ENCODE results near the gene ARHGEF4.

ARHGEF4 gene

GRCh38 chr2:130911482-130911881, 74.8 kb downstream of the ARHGEF4 start:
- no peak for TF ChIP-seq ZNF274 (IDR thresholded peaks at IDR 0.05; ENCODE audit: low read depth, low read length)

GRCh38 chr2:130911996-130912395, 75.3 kb downstream of the ARHGEF4 start:
- TF ChIP-seq ZNF274 (IDR thresholded peaks at IDR 0.05; ENCODE audit: low read depth, low read length), result no peak
- no peak overlapping the region for H3K4me3 ChIP-seq (ENCODE audit: low read length)

More at GRCh38 chr2:130911482-130911881, 74.8 kb downstream of the ARHGEF4 start:
- no peak overlapping the region for H3K4me3 ChIP-seq (ENCODE audit: low read length)

- no peak for TF ChIP-seq ZNF274 (IDR thresholded peaks at IDR 0.05; ENCODE audit: low read depth, low read length)
- H3K4me3 ChIP-seq (ENCODE audit: low read length), result no peak overlapping the region
These were observed 75.8 kb downstream of the ARHGEF4 start for GRCh38 chr2:130912471-130912870.

GRCh38 chr2:130913891-130914290, 77.2 kb downstream of the ARHGEF4 start:
- TF ChIP-seq ZNF274 (IDR thresholded peaks at IDR 0.05; ENCODE audit: low read depth, low read length), result no peak
- H3K4me3 ChIP-seq (ENCODE audit: low read length), result no peak overlapping the region

GRCh38 chr2:130915149-130915548, 78.4 kb downstream of the ARHGEF4 start:
- TF ChIP-seq ZNF274 (IDR thresholded peaks at IDR 0.05; ENCODE audit: low read depth, low read length), result no peak
- H3K4me3 ChIP-seq (ENCODE audit: low read length), result no peak overlapping the region

GRCh38 chr2:130915595-130916437, 79.1 kb downstream of the ARHGEF4 start:
- no peak overlapping the region for H3K4me3 ChIP-seq (ENCODE audit: low read length)
- TF ChIP-seq ZNF274 (IDR thresholded peaks at IDR 0.05; ENCODE audit: low read depth, low read length), result no peak

GRCh38 chr2:130916438-130916705, 79.7 kb downstream of the ARHGEF4 start:
- TF ChIP-seq ZNF274 (IDR thresholded peaks at IDR 0.05; ENCODE audit: low read depth, low read length), result no peak
- no peak overlapping the region for H3K4me3 ChIP-seq (ENCODE audit: low read length)

GRCh38 chr2:130917006-130917688, 80.4 kb downstream of the ARHGEF4 start:
- no peak for TF ChIP-seq ZNF274 (IDR thresholded peaks at IDR 0.05; ENCODE audit: low read depth, low read length)
- H3K4me3 ChIP-seq (ENCODE audit: low read length), result no peak overlapping the region

GRCh38 chr2:130918393-130918792, 81.7 kb downstream of the ARHGEF4 start:
- no peak overlapping the region for H3K4me3 ChIP-seq (ENCODE audit: low read length)
- TF ChIP-seq ZNF274 (IDR thresholded peaks at IDR 0.05; ENCODE audit: low read depth, low read length), result no peak

GRCh38 chr2:130920415-130921163, 83.9 kb downstream of the ARHGEF4 start:
- H3K4me3 ChIP-seq (ENCODE audit: low read length), result no peak overlapping the region
- no peak for TF ChIP-seq ZNF274 (IDR thresholded peaks at IDR 0.05; ENCODE audit: low read depth, low read length)

- TF ChIP-seq ZNF274 (IDR thresholded peaks at IDR 0.05; ENCODE audit: low read depth, low read length), result no peak
These were observed 84.4 kb downstream of the ARHGEF4 start for GRCh38 chr2:130921164-130921476.

GRCh38 chr2:130922417-130922816, 85.7 kb downstream of the ARHGEF4 start:
- H3K4me3 ChIP-seq (ENCODE audit: low read length), result no peak overlapping the region
- no peak for TF ChIP-seq ZNF274 (IDR thresholded peaks at IDR 0.05; ENCODE audit: low read depth, low read length)

More at GRCh38 chr2:130921164-130921476, 84.4 kb downstream of the ARHGEF4 start:
- no peak overlapping the region for H3K4me3 ChIP-seq (ENCODE audit: low read length)

GRCh38 chr2:130928385-130928784, 91.7 kb downstream of the ARHGEF4 start:
- no peak for TF ChIP-seq ZNF274 (IDR thresholded peaks at IDR 0.05; ENCODE audit: low read depth, low read length)

GRCh38 chr2:130930740-130931659, 94.3 kb downstream of the ARHGEF4 start:
- H3K4me3 ChIP-seq (ENCODE audit: low read length), result no peak overlapping the region
- no peak for TF ChIP-seq ZNF274 (IDR thresholded peaks at IDR 0.05; ENCODE audit: low read depth, low read length)

More at GRCh38 chr2:130928385-130928784, 91.7 kb downstream of the ARHGEF4 start:
- H3K4me3 ChIP-seq (ENCODE audit: low read length), result no peak overlapping the region

Measured in GM08714 (cell line).